Measurements from ENCODE around the gene TRAPPC2.
A peak's percentile ranks its signal among the peaks of the same experiment; 100 is the strongest.
"Not testable (repeated sequence)": the region's sequence is repeated elsewhere in the genome, so short reads cannot be mapped to it uniquely, and the experiment has no call there.

The TRAPPC2 gene

DNA sequence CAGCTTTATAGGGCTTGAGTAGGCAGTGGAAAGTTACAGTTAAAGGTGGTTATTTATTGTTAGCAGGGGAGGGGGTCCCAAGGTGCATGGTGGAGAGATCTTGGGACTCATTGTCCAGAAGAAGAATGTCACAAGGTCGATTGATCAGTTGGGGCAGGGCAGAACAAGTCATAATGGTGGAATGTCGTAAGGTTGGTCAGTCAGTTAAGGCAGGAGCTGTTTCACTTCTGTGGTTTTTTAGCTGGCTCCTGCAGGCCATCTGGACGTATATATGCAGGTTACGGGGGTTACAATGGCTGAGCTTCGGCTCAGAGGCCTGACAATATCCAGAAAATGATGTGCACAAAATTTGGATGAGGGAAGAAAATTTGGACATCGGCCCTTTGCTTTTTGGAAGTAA, 7.3 kb upstream of the TRAPPC2 start:
- ATAC-seq (ENCODE audit: low read depth) = no peak
- Histone ChIP-seq H3K27ac (ENCODE audit: poor library complexity, severe bottlenecking) (no peak overlapping the region), H3K4me3 (ENCODE audit: severe bottlenecking) (no peak overlapping the region)

DNA sequence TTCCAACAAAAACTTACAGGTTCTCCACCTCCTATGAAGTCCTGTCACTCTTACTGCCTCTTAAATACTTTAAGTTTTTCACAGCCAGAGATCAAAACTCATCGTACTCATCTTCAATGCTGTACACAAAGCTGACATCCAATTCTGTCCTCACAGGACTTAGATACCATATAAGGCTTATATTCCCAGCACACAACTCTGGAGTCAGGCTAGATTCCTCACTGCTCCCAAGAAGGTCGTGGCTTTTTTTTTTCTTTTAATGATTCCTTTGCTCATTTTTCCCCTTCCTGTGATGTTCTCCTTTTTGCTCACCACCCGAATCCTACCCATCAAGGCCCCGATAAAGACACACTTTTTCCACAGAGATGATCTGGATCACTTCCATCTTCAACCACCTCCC, 914 bp downstream of the TRAPPC2 start:
- Histone ChIP-seq H3K27ac (ENCODE audit: poor library complexity, severe bottlenecking) (peak overlapping the region; percentile 71), H3K4me1 (ENCODE audit: insufficient read depth, poor library complexity, severe bottlenecking) (no peaks in the 10 kb centered on the region), H3K27me3 (ENCODE audit: insufficient read depth, poor library complexity, severe bottlenecking) (no peaks in the 10 kb centered on the region), H3K36me3 (ENCODE audit: low read depth) (peaks cover 10% of the 10 kb centered on the region), H3K4me3 (ENCODE audit: severe bottlenecking) (peak overlapping the region; percentile 76), H3K9me3 (ENCODE audit: severe bottlenecking) (no peaks in the 10 kb centered on the region)
- ATAC-seq (ENCODE audit: low read depth) = no peak
- DNase-seq (ENCODE audit: low spot score) = no peak
- TF ChIP-seq, protein P1, sequence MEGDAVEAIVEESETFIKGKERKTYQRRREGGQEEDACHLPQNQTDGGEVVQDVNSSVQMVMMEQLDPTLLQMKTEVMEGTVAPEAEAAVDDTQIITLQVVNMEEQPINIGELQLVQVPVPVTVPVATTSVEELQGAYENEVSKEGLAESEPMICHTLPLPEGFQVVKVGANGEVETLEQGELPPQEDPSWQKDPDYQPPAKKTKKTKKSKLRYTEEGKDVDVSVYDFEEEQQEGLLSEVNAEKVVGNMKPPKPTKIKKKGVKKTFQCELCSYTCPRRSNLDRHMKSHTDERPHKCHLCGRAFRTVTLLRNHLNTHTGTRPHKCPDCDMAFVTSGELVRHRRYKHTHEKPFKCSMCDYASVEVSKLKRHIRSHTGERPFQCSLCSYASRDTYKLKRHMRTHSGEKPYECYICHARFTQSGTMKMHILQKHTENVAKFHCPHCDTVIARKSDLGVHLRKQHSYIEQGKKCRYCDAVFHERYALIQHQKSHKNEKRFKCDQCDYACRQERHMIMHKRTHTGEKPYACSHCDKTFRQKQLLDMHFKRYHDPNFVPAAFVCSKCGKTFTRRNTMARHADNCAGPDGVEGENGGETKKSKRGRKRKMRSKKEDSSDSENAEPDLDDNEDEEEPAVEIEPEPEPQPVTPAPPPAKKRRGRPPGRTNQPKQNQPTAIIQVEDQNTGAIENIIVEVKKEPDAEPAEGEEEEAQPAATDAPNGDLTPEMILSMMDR (IDR thresholded peaks at IDR 0.05; ENCODE audit: poor library complexity, severe bottlenecking) = no peak

More for the DNA sequence above, 7.3 kb upstream of the TRAPPC2 start:
- TF ChIP-seq, protein P1 (IDR thresholded peaks at IDR 0.05; ENCODE audit: poor library complexity, severe bottlenecking) = no peak
- Histone ChIP-seq H3K4me1 (ENCODE audit: insufficient read depth, poor library complexity, severe bottlenecking) (no peaks in the 10 kb centered on the region), H3K27me3 (ENCODE audit: insufficient read depth, poor library complexity, severe bottlenecking) (no peaks in the 10 kb centered on the region), H3K9me3 (ENCODE audit: severe bottlenecking) (no peaks in the 10 kb centered on the region), H3K36me3 (ENCODE audit: low read depth) (peaks cover 10% of the 10 kb centered on the region)
- no peak for DNase-seq (ENCODE audit: low spot score)

GRCh38 chrX:13732246-13733067, 2.0 kb downstream of the TRAPPC2 start:
- H3K36me3 ChIP-seq (ENCODE audit: low read depth) = peaks cover 6% of the 10 kb centered on the region
- TF ChIP-seq, protein P1 (IDR thresholded peaks at IDR 0.05; ENCODE audit: poor library complexity, severe bottlenecking) = no peak
- no peaks in the 10 kb centered on the region for H3K27me3 ChIP-seq (ENCODE audit: insufficient read depth, poor library complexity, severe bottlenecking)
- H3K4me1 ChIP-seq (ENCODE audit: insufficient read depth, poor library complexity, severe bottlenecking) = no peaks in the 10 kb centered on the region
- H3K27ac ChIP-seq (ENCODE audit: poor library complexity, severe bottlenecking) = no peak overlapping the region
- ATAC-seq (ENCODE audit: low read depth) (no peak), DNase-seq (ENCODE audit: low spot score) (no peak)
- no peak overlapping the region for H3K4me3 ChIP-seq (ENCODE audit: severe bottlenecking)
- no peaks in the 10 kb centered on the region for H3K9me3 ChIP-seq (ENCODE audit: severe bottlenecking)

- H3K27me3 ChIP-seq (ENCODE audit: insufficient read depth, poor library complexity, severe bottlenecking); H3K36me3 ChIP-seq (ENCODE audit: low read depth); H3K4me1 ChIP-seq (ENCODE audit: insufficient read depth, poor library complexity, severe bottlenecking); H3K9me3 ChIP-seq (ENCODE audit: severe bottlenecking); H3K4me3 ChIP-seq (ENCODE audit: severe bottlenecking); ATAC-seq (ENCODE audit: low read depth); DNase-seq (ENCODE audit: low spot score); H3K27ac ChIP-seq (ENCODE audit: poor library complexity, severe bottlenecking): not testable (repeated sequence)
Measured at GRCh38 chrX:13730523-13730922, 3.9 kb downstream of the TRAPPC2 start.

DNA sequence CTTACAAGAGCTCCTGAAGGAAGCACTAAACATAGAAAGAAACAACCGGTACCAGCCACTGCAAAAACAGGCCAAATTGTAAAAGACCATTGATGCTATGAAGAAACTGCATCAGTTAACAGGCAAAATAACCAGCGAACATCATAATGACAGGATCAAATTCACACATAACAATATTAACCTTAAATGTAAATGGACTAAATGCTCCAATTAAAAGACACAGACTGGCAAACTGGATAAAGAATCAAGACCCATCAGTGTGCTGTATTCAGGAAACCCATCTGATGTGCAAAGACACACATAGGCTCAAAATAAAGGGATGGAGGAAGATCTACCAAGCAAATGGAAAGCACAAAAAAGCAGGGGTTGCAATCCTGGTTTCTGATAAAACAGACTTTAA, 7.8 kb downstream of the TRAPPC2 start:
- not testable (repeated sequence) for DNase-seq (ENCODE audit: low spot score); H3K4me3 ChIP-seq (ENCODE audit: severe bottlenecking); ATAC-seq (ENCODE audit: low read depth); H3K4me1 ChIP-seq (ENCODE audit: insufficient read depth, poor library complexity, severe bottlenecking); H3K27ac ChIP-seq (ENCODE audit: poor library complexity, severe bottlenecking); H3K36me3 ChIP-seq (ENCODE audit: low read depth); H3K27me3 ChIP-seq (ENCODE audit: insufficient read depth, poor library complexity, severe bottlenecking); H3K9me3 ChIP-seq (ENCODE audit: severe bottlenecking)

DNA sequence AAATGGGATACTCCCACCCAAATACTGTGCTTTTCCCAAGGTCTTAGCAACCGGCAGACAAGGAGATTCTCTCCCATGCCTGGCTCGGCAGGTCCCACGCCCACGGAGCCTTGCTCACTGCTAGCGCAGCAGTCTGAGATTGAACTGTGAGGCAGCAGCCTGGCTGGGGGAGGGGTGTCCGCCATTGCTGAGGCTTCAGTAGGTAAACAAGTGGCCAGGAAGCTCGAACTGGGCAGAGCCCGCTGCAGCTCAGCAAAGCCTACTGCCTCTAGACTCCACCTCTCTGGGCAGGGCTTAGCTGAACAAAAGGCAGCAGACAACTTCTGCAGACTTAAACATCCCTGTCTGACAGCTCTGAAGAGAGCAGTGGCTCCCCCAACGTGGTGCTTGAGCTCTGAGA, 9.5 kb downstream of the TRAPPC2 start:
- not testable (repeated sequence) for H3K4me3 ChIP-seq (ENCODE audit: severe bottlenecking); H3K27ac ChIP-seq (ENCODE audit: poor library complexity, severe bottlenecking); H3K27me3 ChIP-seq (ENCODE audit: insufficient read depth, poor library complexity, severe bottlenecking); H3K4me1 ChIP-seq (ENCODE audit: insufficient read depth, poor library complexity, severe bottlenecking); H3K36me3 ChIP-seq (ENCODE audit: low read depth); H3K9me3 ChIP-seq (ENCODE audit: severe bottlenecking); DNase-seq (ENCODE audit: low spot score); ATAC-seq (ENCODE audit: low read depth)

All from RWPE2 (cell line).